NCI-H2196 treated with DMSO at 0.1 percent for 48 hours (cell line): Measurements from ENCODE around the gene PPARG.
"Not testable (repeated sequence)": the region's sequence is repeated elsewhere in the genome, so short reads cannot be mapped to it uniquely, and the experiment has no call there.

ENCODE experiments used
- DNase-seq: peaks from one replicate; lab custom pipeline; 2025; ENCODE audit not compliant: unreplicated experiment; lab: John Stamatoyannopoulos, UW

The PPARG gene

DNA sequence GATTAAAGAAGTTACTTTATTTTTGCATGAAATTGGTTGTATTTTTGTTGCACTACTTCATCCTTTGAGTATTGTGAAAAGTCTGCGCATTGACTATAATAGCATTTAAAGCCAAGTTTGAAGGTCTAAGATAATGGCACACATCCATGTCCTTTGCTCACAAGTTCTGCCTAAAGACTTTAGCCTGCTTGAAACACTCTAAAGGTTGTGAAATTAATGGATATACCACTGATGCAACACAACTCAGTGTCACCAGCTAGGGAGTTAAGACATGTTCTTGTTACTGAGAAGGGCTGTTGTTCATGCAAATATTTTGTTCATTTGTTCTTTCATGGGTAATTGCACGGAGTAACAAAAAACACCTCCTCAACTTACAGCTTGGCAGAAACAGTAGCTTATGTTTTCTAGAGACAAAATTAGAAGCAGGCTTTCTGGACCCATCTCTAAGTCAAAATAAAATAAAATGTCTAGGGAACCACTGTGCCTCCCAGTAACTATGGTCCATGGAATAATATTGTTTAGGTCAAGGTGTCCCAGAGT, 83.9 kb downstream of the PPARG start:
- no peak for DNase-seq

DNA sequence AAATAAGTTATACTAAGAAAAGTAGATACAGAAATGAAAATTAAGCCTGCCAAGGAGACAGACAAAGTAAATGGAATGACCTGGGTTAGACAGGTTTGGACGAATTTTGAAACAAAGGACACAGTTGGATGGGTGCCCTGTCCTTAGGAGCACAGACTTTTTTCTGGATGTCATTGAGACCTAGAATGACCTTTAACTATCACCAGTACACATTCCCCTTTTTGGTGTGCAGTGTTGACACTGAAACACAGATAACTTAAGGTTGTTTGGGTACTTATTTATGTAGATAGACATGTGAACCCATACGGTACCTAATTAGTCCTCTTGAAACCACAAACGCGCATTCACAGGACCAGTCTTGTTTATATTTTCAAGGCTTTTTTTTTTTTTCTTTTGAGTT, 86.7 kb downstream of the PPARG start:
- no peak for DNase-seq

DNA sequence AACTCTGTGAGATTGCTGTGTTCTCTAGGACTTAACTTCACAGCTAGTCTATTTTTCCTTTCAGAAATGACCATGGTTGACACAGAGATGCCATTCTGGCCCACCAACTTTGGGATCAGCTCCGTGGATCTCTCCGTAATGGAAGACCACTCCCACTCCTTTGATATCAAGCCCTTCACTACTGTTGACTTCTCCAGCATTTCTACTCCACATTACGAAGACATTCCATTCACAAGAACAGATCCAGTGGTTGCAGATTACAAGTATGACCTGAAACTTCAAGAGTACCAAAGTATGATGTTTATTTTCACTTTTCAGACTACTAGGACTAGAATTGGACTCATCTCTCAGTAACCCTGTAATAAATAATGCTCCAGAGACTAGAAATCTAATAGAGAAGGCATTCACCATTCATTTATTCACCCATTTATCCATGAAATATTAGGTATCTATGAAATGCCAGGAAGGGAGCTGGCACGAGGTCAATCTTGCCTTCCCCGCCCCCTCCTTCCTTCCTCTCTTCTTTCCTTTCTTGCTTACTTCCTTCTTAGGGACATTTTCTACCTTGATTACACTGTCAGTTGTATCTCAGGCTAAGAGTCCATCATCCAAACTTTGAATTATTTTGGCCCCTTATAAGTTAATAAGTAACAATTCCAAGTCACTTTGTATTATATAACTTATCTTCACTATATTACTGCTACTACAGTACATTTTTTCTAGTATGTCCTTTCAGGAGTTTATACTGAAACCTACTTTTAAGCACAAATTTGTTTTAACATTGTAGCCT, 91.0 kb downstream of the PPARG start:
- no peak for DNase-seq

DNA sequence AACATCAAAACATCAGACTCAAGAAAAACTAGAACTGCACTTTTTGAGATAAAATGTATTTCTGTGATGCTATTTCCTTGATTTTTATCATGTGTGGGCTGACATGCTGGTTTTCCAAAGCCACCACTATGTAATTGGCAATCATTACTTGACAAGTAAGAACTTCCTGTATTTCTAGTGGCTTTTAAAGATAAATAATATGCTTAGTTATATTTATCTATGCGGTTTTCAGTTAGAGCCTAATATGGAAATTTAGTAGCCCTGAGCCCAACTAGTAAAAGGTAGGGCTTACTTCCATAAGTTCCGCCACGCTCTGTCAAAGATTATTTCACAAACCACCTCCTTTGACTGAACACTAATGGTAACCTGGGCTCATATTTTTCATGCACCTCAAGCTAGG, 91.6 kb downstream of the PPARG start:
- no peak for DNase-seq

DNA sequence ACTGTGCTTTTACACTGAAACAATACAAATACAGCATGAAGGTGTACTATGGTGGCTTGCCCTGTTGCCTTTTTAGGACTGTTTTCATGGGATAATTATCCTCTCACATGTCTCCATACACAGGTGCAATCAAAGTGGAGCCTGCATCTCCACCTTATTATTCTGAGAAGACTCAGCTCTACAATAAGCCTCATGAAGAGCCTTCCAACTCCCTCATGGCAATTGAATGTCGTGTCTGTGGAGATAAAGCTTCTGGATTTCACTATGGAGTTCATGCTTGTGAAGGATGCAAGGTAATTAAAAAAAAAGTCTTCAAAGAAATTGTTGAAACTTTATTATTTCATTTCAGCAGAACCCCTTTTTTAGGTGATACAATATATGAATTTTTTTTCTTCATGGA, 92.3 kb downstream of the PPARG start:
- DNase-seq = no peak

DNA sequence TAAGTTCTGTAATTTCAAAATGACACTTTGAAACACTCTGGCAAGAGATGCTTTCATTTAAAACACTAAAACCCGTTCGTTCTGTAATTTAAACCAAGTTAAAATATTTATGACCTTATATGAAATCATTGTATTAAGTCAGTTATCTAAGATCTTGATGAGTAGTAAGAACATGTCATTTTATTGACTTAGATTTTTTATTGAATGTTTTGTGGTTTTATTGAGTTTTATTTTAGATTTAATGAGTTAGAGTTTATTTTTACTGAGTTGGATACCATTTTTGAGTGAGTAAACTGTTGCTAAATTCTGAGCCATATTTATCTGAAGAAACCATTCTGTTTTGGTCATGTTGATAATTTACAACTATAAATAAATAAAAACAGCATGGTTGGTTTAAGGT, 94.3 kb downstream of the PPARG start:
- no peak for DNase-seq

DNA sequence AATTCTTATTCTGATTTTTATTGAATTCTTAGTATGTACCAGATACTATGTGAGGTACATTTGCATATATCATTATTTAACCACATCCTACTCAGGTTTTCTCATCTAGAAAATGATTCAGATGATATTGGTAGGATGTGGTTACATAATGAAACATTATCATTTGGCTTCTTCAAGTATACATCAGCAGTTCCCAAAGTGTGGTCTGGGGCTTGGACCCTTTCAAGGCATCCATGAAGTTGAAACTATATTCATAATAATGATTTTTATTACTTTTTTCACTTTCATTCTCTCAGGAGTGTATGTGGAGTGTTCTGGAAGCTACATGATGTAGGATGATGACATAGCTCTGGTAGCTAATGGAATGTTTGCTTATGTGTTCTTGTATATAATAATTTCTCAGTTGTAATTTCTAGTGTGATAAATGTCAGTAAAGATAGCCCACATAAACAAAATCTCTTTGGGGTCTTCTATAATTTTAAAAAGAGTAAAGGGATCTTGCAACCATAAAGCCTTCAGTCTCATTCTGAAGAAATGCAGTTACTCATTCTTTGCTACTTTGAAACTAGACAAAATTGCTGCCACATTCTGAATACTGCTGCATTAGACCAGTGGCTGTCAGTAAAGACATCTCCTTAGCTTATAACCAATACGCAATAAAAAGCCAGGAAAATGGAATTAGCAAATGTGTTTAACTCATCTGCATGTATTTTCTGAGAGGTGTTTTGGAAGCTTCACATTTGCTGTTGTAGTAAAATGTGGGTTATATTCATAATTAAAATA, 95.8 kb downstream of the PPARG start:
- no peak for DNase-seq

DNA sequence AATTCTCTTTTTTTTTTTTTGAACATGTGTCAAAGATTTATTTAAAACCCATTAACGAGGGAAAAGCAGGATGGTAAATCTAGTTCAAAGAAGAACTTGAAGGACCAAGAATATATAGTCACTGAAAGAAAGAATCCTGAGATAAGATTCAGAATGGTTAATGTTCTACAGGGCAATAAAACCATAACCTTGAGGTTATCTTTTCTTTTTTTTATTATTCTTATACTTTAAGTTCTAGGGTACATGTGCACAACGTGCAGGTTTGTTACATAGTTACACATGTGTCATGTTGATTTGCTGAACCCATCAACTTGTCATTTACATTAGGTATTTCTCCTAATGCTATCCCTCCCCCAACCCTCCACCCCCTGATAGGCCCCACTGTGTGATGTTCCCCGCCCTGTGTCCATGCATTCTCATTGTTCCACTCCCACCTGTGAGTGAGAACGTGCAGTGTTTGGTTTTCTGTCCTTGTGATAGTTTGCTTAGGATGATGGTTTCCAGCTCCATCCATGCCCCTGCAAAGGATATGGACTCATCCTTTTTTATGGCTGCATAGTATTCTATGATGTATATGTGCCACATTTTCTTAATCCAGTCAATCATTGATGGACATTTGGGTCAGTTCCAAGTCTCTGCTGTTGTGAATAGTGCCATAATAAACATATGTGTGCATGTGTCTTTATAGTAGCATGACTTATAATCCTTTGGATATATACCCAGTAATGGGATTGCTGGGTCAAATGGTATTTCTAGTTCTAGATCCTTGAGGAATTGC, 97.8 kb downstream of the PPARG start:
- DNase-seq = not testable (repeated sequence)

DNA sequence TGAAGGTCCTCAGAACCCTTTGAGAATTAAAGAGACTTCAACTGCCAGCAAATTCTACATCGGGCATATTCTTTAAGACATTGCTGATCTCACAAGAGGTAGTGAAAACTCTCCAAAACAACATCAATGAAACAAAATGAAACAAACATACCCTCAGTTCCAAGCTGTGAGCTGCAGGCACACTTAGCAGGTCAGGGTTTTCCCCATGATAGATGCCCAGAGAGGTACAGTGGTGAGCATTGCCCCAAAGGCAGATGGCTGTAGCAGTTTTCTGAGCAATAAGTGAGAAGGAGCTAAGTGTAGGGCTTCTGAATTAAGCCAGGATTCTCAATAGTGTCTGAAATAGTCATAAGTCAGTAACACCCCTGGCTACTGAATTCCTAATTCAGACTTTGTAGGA, 99.3 kb downstream of the PPARG start:
- no peak for DNase-seq

DNA sequence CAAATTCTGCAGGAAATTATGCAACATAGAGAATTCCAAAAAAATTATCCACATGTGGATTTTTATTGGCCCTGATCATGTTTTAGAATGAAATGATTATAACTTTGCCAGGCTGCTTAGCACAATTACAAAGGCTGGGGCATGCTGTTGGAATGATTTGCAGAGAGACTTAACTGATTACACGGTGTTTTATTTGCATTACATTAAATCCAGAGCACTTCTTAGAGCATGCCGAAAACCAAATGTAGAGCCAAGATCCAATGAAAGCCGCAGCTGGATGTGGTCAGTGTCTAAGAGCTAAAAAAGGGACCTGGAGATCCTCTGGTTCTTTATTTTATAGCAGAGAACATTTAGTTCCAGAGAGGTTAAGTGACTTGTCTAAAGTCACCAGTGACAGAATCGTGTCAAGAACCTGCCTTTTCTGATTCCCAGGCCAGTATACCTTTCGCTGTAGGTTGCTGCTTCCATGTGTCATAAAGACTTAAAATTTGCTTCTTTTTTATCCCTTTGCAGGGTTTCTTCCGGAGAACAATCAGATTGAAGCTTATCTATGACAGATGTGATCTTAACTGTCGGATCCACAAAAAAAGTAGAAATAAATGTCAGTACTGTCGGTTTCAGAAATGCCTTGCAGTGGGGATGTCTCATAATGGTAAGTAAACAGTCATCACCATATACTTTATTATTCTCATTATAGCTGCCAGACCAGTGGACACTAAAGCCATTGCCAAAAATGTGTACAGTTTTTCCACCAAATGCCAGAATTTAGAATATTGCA, 103.4 kb downstream of the PPARG start:
- DNase-seq = no peak

DNA sequence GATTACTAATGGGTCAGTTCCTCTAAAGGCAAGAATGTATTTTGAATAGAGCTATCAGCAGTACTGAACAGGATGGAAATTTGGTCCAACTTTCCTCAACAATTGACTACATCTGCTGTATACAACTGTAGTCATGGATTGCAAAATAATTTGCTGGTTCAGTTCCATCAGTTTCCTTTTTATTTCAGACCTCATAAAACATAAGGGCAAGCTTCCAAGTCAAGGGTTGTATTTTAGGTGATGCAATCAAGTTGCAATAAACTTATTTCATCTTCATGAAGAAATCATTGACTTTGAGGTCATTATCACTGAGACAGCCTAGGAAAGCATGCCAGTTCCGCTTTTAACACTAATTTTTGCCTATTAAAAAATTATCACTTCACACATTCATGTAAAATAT, 105.0 kb downstream of the PPARG start:
- no peak for DNase-seq

DNA sequence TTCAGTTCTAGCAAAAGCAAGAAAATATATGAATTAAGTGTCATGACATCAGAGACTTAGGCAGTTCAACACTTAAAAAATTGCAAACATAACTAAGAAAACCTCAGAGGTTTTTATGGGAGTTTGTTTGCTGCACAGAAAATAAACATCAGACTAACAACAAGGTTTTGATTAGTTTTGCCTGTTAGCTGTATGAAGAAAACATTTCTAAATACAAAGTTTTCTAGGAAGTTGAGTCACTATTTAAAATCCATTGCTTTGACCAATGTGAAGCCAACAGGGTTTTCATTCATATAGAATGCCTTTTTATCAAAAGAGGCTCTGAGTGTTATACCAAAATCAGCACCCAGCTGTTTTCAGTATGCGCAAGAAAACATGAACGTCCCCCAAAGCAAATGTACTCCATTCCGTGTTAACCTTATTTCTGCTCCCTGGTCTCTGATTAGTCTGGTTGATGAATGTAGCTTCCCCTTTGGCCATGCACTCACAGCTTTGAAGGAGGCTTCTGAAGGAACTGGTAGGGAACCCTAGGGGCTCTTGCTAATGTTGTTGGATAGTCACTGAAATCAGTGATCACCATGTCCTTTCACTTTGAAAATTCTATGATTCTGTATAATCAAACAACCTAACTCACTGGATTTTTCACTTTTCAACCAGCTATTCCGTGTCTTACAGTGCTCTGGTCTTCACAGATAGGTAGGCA, 105.8 kb downstream of the PPARG start:
- DNase-seq = no peak

DNA sequence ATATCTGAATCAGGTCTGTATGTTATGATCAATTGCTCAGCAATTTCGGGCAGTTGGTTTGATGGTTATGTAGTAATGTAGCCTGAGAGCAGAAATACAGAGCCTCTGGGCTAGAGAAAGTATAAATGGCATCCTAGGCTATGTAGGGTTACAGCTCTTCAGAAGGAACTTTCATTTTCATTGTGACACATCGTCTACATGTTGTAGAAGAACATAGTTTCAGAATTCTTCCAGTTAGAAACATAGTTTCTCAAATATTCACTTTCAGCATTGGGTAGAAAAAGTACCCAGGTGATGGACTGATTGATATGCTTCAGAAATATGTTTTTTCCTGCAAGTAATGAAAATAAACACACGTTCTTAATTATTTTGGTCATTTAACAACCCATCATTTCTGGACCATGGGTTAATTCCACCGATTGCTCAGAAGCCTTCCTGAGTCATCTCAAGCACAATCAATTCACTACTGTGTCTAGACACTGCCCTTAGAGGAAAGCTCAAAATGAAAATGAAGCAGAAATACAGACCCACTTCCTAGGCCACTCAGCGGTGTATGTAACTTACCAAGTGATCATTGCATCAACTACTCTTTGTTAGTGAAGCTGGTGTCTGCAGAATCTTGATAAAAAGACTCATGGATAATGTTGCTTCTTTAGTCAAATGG, 106.6 kb downstream of the PPARG start:
- DNase-seq = no peak

DNA sequence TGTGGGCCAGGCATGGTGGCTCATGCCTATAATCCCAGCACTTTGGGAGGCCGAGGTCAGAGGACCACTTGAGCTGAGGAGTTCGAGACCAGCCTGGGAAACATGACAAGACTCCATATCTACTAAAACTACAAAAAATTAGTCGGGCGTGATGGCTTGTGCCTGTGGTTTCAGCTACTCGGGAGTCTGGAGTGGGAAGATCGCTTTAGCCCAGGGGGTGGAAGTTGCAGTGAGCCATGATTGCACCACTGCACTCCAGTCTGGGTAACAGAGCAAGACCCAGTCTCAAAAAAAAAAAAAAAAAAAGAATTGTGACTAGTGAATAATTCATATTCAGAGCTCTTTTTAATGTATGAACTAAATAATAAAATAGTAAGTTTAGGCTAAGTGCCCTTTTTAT, 107.6 kb downstream of the PPARG start:
- DNase-seq = no peak

DNA sequence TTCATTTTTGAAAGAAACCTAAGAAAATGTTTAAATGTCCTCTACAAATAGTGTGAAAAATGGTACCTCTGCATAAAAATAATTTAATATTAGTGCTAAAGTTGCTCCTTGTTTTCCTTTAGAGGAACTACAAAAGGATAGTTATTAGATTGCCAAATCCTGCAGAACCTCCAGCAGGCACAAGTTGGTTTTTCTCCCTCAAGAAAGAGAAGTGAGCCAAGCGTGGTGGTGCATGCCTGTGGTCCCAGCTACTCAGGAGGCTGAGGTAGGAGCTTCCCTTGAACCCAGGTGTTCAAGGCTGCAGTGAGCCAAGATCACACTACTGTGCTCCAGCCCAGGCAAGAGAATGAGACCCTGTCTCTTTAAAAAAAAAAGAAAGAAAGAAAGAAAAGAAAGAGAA, 110.4 kb downstream of the PPARG start:
- DNase-seq = no peak

DNA sequence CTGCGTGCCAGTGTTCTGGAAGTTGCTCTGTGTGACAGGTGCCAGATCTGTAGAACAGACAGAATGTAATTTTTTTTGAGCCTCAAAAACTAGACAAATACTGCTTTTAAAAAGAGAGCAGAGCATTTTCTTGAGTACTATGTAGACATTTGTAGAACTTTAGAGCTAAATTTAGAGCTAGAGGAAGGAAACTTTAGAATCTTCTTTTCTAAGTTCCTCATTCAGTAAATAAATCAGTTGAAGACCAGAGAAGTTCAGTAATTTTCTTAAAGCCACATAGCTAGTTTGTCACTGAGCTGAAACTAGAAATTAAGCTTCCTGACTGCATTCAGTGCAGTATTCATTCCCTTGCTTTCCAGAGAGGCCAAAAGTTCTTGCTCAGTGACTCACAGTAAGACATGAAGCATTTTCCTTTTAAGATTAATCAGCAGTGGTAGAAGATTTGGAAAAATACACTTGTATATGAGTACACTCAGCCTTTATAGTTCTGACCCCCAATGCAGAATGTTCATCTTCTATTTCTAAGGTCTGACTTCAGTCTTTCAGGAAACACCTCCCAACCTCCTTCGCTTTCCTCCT, 111.8 kb downstream of the PPARG start:
- DNase-seq = no peak

DNA sequence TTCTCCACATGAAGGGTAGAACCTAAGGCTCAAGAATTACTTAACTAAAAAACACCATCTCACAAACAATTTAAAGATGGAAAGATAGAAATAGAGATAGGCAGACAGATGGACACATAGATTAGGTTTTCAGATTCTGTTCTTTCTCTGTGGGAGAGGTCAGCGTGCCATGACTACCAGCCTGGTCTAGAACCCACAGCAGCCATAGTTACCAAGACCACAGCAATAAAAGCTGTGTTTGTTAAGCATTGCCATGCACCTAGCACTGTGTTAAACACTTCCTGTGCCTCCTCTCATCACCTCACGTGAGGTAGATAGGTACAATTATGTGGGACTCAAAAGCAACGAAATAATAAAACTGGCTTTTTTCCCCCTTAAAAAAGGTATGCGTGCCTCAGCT, 112.3 kb downstream of the PPARG start:
- no peak for DNase-seq

DNA sequence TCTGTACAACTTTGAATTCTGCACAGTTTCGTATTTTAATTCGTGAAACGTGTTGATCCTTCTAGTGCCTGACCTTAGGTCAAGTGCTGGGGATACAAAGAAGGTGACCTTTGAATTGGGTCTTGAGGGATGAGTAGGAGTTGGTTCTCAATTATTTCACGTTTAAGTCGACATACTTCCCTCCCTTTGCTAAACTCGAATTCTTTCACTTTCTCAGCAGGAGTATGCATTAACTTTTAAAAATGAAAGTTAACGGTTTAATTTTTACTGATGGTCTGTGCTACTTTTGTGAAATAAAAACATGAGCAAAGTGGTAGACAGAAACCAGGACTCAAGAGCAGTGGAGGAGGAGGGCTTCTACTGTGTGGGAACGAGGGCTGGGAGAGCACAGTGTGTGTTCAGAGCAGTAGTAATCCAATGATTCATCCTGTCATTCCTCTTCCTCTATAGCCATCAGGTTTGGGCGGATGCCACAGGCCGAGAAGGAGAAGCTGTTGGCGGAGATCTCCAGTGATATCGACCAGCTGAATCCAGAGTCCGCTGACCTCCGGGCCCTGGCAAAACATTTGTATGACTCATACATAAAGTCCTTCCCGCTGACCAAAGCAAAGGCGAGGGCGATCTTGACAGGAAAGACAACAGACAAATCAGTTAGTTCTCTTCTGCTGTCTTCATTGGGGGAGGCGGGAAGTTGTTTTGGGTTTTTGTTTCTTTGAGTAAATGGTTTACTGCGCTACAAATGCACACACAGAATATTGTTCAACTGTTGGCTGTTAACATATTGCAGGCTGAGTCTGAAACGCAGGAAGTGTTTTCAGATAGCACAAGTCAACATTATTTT, 116.8 kb downstream of the PPARG start:
- no peak for DNase-seq
